Limb (tissue), 2 donors: ENCODE measurements around the gene WARS2.

ENCODE experiments used
- DNase-seq, 2 donors: peaks; one replicate each; pipeline ENCODE4 v3.0.0-alpha.2; 2016; ENCODE audit errors: extremely low spot score in 2 of 2

The WARS2 gene

GRCh38 chr1:118984722-118985639 lies 155.5 kb downstream of the WARS2 start:
- DNase-seq = no peak

- peak in 1 of 2 donors; percentile 82 for DNase-seq
Observed at GRCh38 chr1:118984086-118984721, 156.2 kb downstream of the WARS2 start.

DNA sequence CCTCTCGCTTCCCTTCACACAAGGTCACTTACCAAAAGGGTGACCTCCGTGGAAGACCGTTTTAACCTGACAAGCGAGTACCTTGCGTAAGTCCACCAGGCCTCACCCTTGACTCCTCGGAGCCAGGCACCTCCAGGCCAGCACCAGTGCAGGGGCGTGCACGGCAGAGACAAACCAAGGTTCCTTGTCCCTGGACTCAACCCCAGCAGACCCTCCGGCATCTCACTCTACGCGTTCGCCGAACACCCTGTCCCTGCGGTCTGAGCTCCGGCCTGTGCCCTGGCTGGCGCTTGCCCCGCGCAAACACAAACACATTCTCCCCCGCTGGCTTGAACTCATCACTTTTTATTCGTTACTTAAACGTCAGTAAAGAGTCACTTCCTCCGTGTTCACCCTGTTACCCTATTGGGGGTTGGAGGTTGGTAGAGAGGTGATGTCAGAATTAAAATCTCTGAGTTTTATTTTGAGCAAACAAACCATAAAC lies 156.9 kb downstream of the WARS2 start:
- DNase-seq = no peak

DNA sequence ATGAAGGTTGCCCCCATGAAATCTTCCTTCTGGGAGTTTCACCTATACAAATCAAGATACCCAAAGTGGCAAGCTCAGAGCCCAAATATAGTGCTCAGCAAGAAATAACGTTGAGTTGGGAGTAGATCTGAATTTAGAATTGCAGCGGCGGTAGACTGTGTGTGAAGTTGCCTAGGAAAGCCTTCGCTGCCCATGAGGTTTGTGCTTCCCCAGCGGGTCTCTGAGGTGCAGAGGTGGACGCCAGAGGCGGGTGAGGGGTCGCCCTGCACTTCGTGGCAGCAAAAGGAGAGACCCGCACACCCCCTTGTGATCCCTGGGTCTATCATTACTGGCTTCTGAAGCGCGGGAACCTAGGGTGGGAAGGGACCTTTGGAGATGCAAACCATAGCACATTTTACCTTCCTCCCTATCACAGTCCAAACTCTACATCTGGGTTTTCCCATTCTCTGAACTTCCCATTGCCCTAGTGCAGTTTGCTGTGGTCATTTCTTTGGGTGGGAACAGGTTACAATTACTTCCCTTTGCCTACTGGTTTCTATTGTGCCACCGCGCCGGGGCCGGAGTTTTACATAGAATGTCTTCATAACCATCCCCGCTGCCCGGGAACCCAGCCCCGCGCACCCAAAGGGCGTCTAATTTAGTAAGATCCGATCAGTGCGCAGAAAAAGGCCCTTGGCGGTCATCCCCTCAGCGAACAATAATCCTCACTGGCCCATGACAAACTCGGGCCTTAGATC lies 157.5 kb downstream of the WARS2 start:
- DNase-seq = no peak

DNA sequence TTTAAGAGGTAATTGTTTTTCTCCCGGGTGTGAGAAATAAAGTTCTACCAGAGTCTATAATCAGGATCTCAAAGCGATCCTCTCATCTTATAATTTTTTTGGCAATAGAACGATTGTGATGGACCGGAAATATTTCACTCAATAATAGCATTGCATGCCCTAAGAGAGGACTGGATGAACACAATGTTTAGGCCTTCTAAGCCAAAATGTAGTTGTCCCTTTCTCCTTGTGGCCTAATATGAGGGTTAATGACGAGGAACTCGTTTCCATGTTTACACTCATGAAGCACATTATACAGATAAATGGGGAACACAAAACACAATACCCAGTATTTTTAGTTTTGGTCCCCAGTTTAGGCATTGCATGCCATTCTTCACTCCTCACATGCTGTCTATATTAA lies 158.2 kb downstream of the WARS2 start:
- no peak for DNase-seq

DNA sequence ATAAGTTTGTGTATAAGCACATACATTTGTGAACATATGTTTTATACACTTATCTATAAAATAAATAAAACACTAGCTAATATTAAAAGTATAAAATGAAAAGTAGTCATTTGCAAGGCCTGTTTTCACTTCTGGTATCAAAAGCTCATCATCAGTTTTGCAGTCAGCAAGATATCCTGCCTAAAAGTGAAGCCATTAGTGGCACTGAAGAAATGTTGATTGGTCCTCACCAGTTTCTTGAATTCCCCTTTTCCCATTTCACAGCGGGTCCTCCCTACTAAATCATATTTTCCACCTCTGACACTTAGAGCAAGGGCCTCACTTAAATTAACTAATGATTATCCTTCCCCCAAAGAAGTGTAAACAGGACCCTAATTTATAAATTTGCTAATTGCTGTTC lies 159.0 kb downstream of the WARS2 start:
- no peak for DNase-seq
